Type B pancreatic cell (in vitro differentiated cells): ENCODE data around the gene LIMA1. TPM values are rescaled to one million over a fixed set of nuclear protein-coding genes. Genes with fewer than 3 reads are reported as not detected.
A peak's percentile ranks its signal among the peaks of the same experiment; 100 is the strongest.
"Not testable (repeated sequence)": the region's sequence is repeated elsewhere in the genome, so short reads cannot be mapped to it uniquely, and the experiment has no call there.

ENCODE experiments used
- DNase-seq: peaks from one replicate; pipeline ENCODE4 v3.0.0; 2021; ENCODE audit warnings: mixed read lengths; ENCODE audit not compliant: unreplicated experiment; ENCODE audit errors: extremely low spot score
- H3K27ac Mint-ChIP-seq: 2 replicates; pipeline ENCODE4 v1.8.0; 2021; ENCODE audit warnings: mild to moderate bottlenecking, mixed read lengths
- H3K27me3 Mint-ChIP-seq: 2 replicates; pipeline ENCODE4 v1.8.0; 2021; ENCODE audit warnings: mixed read lengths
- H3K36me3 Mint-ChIP-seq: 2 replicates; pipeline ENCODE4 v1.8.0; 2021; ENCODE audit warnings: mixed read lengths
- H3K4me1 Mint-ChIP-seq: one replicate; pipeline ENCODE4 v1.8.0; 2021; ENCODE audit warnings: mixed read lengths; ENCODE audit not compliant: unreplicated experiment
- H3K4me3 Mint-ChIP-seq: 2 replicates; pipeline ENCODE4 v1.8.0; 2021; ENCODE audit warnings: mild to moderate bottlenecking, mixed read lengths
- H3K9me3 Mint-ChIP-seq: 2 replicates; pipeline ENCODE4 v1.8.0; 2021; ENCODE audit warnings: mixed read lengths
- CTCF ChIP-seq: fragments of 200-600 bp; sonication (generic); conservative IDR thresholded peaks from 2 replicates; pipeline ENCODE4 v1.5.0; 2021; ENCODE audit warnings: antibody characterized with exemption, mild to moderate bottlenecking
- total RNA-seq: library from RNA; stranded (reverse); gene quantifications from 2 replicates; pipeline ENCODE4 v1.2.1, GENCODE V29; 2021; ENCODE audit warnings: low replicate concordance

Gene LIMA1
- total RNA-seq, 1 donor from 2014 or later: 54.4 TPM

GRCh38 chr12:50221228-50222008, 61.9 kb downstream of the LIMA1 start:
- H3K27me3 Mint-ChIP-seq: no peaks in the 10 kb centered on the region
- H3K36me3 Mint-ChIP-seq: peaks cover 7% of the 10 kb centered on the region
- DNase-seq: no peak
- no peak for TF ChIP-seq CTCF
- H3K4me3 Mint-ChIP-seq: no peak overlapping the region
- H3K27ac Mint-ChIP-seq: no peak overlapping the region
- peaks cover 14% of the 10 kb centered on the region for H3K4me1 Mint-ChIP-seq
- H3K9me3 Mint-ChIP-seq: no peaks in the 10 kb centered on the region

GRCh38 chr12:50220363-50220995, 62.8 kb downstream of the LIMA1 start:
- TF ChIP-seq CTCF: no peak
- H3K27me3 Mint-ChIP-seq: no peaks in the 10 kb centered on the region
- H3K4me1 Mint-ChIP-seq: peaks cover 14% of the 10 kb centered on the region
- H3K36me3 Mint-ChIP-seq: peaks cover 7% of the 10 kb centered on the region
- no peaks in the 10 kb centered on the region for H3K9me3 Mint-ChIP-seq
- DNase-seq: no peak
- H3K4me3 Mint-ChIP-seq: no peak overlapping the region
- H3K27ac Mint-ChIP-seq: peak overlapping the region; percentile 80

GRCh38 chr12:50219544-50219943, 63.8 kb downstream of the LIMA1 start:
- Mint-ChIP-seq H3K4me1 (peaks cover 18% of the 10 kb centered on the region), H3K27ac (no peak overlapping the region), H3K4me3 (peak overlapping the region; percentile 63), H3K36me3 (peaks cover 11% of the 10 kb centered on the region), H3K9me3 (peaks cover 4% of the 10 kb centered on the region), H3K27me3 (no peaks in the 10 kb centered on the region)
- no peak for TF ChIP-seq CTCF
- DNase-seq: no peak

GRCh38 chr12:50219001-50219400, 64.3 kb downstream of the LIMA1 start:
- H3K36me3 Mint-ChIP-seq: peaks cover 11% of the 10 kb centered on the region
- peaks cover 13% of the 10 kb centered on the region for H3K4me1 Mint-ChIP-seq
- not testable (repeated sequence) for H3K27ac Mint-ChIP-seq, DNase-seq, H3K9me3 Mint-ChIP-seq, H3K27me3 Mint-ChIP-seq, H3K4me3 Mint-ChIP-seq

GRCh38 chr12:50218386-50218785, 64.9 kb downstream of the LIMA1 start:
- Mint-ChIP-seq H3K27ac (no peak overlapping the region), H3K36me3 (peaks cover 14% of the 10 kb centered on the region), H3K4me3 (no peak overlapping the region), H3K9me3 (peaks cover 4% of the 10 kb centered on the region), H3K4me1 (peaks cover 13% of the 10 kb centered on the region), H3K27me3 (no peaks in the 10 kb centered on the region)
- no peak for DNase-seq
- TF ChIP-seq CTCF: no peak

- Mint-ChIP-seq H3K4me3 (no peak overlapping the region), H3K9me3 (peaks cover 4% of the 10 kb centered on the region), H3K36me3 (peaks cover 19% of the 10 kb centered on the region), H3K27me3 (no peaks in the 10 kb centered on the region), H3K27ac (no peak overlapping the region), H3K4me1 (peaks cover 18% of the 10 kb centered on the region)
- peak; percentile 9 for TF ChIP-seq CTCF
- DNase-seq: no peak
Measured at GRCh38 chr12:50217202-50217601, 66.1 kb downstream of the LIMA1 start.
